22Rv1 (cell line): ENCODE measurements around the gene GCN1.

ENCODE experiments used
- CTCF ChIP-seq: fragments of 450-650 bp; IDR thresholded peaks from 2 replicates; pipeline ENCODE4 v1.5.1; 2017; ENCODE audit warnings: mild to moderate bottlenecking
- ZFX ChIP-seq: fragments of 450-650 bp; IDR thresholded peaks from 2 replicates; pipeline ENCODE4 v1.6.1; 2017; ENCODE audit warnings: antibody characterized with exemption, borderline replicate concordance

- TF ChIP-seq CTCF (no peak), ZFX (no peak)
Measured at GRCh38 chr12:120093592-120094355, 100.7 kb downstream of the GCN1 start.
